Effector CD8-positive, alpha-beta T cell (primary cell): ENCODE results near the gene ERGIC3.
"Not testable (repeated sequence)": the region's sequence is repeated elsewhere in the genome, so short reads cannot be mapped to it uniquely, and the experiment has no call there.

Experiments used
- DNase-seq: peaks from one replicate; lab custom pipeline; 2025; lab: John Stamatoyannopoulos, UW

ERGIC3 gene

GRCh38 chr20:35518955-35519354 is 22.9 kb upstream of the ERGIC3 start:
- no peak for DNase-seq

- no peak for DNase-seq
Measured at GRCh38 chr20:35523298-35523888, 18.5 kb upstream of the ERGIC3 start.

DNA sequence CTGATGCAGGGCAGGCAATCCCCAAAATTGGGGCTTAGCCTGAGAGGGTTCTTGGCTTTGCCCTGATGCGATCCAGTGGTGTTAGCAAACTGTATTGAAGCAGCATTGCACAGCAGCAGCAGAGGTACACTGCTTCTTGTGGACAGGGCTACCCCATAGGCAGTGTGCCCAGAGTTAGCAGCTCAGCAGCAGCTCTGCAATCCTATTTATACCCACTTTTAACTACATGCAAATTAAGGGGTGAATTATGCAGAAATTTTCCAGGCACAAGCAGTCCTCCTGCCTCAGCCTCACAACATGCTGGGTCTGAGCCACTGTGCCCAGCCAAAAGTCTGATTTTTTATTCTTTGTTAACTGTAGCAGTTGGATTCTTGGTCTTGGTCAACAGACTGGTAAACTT is 16.2 kb upstream of the ERGIC3 start:
- DNase-seq, result no peak

DNA sequence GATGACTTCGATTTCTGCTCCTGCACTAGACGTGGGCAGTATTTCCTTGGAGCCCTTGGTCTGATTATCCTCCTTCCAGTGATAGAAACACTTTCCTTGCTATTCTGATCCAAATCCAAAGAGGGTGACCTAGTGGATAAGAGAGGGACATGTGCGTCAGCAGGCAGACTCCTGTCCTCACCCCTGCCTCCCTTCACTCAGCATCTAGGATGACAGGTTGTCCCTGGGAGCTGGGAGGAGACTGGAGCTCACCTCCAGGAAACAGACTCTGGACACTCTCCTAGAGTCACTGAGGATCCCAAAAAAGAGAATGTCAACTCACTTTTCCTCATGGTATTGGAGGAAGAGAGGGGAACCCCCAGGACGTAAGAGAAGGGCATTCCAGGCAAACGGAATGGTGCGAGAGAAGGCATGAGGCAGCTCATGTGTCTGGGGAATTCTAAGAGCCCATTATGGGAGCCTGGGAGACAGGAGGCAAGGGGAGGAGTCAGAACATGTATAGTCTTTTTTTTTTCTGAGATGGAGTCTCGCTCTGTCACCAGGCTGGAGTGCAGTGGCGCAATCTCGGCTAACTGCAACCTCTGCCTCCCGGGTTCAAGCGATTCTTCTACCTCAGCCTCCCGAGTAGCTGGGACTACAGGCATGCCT is 14.6 kb upstream of the ERGIC3 start:
- no peak for DNase-seq

DNA sequence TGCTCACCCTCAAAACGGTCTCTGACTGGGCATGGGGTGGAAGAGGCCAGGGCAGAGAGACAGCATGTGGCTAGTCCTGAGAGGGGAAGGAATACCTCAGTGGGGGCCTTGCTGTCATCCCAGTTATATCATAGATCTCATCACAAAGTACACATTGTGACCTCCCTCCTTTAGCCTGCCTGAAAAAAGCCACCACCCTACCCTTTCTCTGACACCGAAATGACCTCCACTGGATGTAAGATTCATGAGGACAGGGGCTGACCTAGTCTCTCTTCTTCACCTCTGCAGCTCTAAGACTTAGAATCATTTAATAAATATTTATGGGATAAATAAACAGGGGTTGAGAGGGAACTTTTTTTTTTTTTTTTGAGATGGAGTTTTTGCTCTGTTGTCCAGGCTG is 12.3 kb upstream of the ERGIC3 start, which contains the start of gene C20orf173:
TSS of gene C20orf173 (minus strand) at position 101 of the 400 bp plus-strand sequence. CDS start 279 bp downstream, outside the sequence.
- no peak for DNase-seq

GRCh38 chr20:35539756-35540212 is 2.1 kb upstream of the ERGIC3 start:
- DNase-seq, result no peak

DNA sequence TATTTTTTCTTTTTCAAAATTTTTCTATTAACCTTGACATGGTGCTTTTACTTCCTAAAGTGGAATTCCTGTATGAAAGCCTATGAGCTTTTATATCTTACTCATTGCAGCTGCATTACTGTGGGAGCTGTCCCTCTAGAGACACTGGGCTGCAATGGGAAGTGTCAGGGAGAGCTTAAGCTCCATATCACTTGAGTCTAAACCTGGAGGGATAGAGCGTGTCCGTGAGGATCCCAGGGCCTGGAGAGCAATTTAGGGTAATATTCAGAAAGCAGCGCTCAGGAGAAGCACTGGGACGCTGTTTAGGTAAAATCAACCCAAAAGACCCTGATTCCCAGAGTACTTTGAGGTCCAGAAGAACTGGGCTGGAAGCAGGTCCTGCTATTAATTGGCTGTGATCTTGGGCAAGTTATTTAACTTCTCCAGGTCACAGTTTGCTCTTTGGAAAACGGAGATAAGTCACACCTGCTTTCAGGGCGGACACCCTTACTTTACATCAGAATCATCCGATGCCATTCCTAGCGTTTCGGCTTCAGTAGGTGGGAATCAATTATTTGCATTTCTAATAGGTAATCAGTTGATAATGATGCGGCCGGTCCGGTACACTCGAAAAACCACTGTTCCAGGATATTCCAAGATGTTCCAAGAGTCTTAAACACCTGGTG is 628 bp upstream of the ERGIC3 start:
- DNase-seq, result no peak

DNA sequence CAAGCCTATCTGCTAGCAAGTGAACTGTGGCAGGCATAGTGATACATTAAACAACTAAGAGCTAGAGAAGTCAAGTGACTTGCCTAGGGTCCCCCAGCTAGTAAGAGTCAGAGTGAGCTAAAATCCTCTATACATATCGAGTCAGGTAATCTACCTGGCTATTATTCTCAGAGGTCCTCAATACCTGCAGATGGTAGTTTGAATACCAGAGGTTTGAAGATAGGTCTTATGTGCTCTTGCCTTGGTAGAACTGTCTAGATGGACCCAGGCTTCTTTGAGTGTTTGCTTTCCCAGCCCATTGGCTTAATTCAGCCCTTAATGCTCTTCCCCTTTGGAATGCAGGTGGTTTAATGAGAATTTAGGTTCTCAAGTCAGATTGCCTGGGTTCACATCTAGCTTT is 1.1 kb downstream of the ERGIC3 start:
- DNase-seq, result no peak

GRCh38 chr20:35544436-35544835 is 2.6 kb downstream of the ERGIC3 start:
- DNase-seq, result no peak

- DNase-seq, result not testable (repeated sequence)
Measured at GRCh38 chr20:35544941-35545340, 3.1 kb downstream of the ERGIC3 start.

GRCh38 chr20:35546127-35546526 is 4.2 kb downstream of the ERGIC3 start:
- no peak for DNase-seq

DNA sequence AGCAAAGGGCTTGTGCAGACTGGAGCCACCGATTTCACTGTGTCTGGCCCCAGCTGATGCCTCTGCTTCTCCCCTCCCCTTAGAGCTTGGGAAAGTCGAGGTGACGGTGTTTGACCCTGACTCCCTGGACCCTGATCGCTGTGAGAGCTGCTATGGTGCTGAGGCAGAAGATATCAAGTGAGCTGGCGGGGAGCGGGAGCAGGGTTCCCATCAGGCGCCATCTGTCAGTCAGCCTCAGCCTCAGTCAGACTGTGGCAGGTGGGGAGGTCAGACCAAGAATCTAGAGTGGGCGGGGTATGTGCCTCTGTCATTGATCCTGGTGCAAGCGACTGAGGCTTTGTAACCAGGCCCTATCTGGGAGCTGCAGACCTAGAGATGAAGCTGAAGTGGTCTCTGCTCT is 5.5 kb downstream of the ERGIC3 start:
- no peak for DNase-seq

- DNase-seq, result no peak
Measured at GRCh38 chr20:35551503-35551902, 9.6 kb downstream of the ERGIC3 start.

- no peak for DNase-seq
Measured at GRCh38 chr20:35552914-35553313, 11.0 kb downstream of the ERGIC3 start.

GRCh38 chr20:35555461-35555860 is 13.6 kb downstream of the ERGIC3 start:
- not testable (repeated sequence) for DNase-seq

DNA sequence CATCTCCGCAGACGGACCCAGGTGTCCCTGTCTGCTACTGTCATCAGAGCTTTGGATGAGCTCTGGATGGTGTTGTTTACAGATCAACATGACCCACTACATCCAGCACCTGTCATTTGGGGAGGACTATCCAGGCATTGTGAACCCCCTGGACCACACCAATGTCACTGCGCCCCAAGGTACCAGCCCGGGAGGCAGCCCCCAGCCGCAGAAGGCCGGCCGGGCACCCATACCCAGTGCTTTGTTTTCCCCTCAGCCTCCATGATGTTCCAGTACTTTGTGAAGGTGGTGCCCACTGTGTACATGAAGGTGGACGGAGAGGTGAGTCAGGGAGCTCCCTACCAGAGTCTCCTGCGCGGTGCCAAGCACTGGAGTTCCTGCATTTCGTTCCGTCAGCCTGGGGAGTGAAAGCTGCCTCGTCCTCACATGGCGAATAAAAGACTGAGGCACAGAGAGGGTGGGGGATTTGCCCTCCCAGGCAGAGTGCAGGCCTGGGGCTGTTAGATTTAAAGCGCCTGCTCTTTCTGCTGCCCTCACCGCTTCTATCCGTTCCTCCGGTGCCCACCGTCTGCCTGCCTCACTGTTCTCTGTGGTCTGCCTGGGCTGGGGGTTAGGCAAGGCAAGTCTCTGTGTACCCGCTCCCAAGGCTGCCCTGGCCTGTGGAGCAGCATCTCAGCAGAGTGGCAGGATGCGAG is 14.2 kb downstream of the ERGIC3 start:
- no peak for DNase-seq

GRCh38 chr20:35556871-35557270 is 15.0 kb downstream of the ERGIC3 start:
- no peak for DNase-seq

- DNase-seq, result no peak
Measured at GRCh38 chr20:35558451-35558850, 16.6 kb downstream of the ERGIC3 start.

DNA sequence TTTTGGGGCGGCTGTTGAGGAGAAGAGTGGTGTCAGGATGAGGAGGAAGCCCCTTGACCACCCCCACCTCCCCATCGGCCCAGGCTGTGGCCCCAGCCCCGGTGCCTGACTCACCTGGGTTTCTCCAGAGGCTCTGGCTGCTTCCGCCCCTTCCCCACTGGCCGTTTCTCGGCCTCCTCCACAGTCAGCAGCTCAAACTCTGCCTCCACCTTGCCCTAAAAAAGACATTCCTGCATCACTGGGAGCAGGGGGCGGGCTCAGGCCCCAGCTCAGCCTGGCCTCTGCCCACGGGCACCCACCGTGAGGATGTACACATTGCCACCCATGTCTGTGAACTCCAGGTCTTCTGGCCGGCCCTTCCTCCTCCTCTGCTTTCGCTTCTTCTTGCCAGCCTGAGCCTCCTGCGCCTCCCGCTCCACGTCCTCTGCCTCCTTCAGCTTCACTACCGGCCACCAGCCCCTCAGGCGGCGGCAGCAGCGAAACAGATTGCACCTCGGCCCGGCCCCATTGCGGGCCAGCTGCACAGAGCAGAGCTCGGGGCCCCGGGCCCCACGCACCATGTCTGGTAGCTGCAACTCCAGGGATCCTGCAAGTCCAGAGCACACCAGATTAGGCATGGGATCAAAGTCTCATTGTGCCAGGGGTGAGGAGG is 17.3 kb downstream of the ERGIC3 start:
- DNase-seq, result no peak

DNA sequence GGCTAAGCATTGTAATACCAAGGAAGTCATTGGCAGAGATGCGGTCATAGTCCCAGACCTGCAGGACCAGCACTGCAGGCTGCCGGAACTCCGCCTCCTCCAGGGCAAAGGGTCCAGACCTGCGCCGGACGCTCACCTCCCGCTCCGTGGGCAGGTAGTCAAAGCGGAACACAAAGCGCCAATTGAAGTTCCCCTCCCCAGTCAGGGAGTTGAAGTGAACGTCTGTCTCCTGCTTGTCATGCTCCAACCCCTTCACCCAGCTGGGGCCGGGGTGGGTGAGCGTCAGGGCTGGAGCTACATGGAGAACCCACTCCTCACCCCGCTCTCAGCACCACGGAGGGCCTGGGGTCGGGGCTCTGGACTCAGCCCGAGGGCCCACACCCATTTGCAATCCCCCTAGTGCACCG is 18.2 kb downstream of the ERGIC3 start:
- DNase-seq, result no peak

GRCh38 chr20:35560541-35560940 is 18.7 kb downstream of the ERGIC3 start:
- no peak for DNase-seq

- no peak for DNase-seq
Measured at GRCh38 chr20:35561268-35561667, 19.4 kb downstream of the ERGIC3 start.
